ENCODE data around the gene SSBP3. TPM values are rescaled to one million over a fixed set of nuclear protein-coding genes. Genes with fewer than 3 reads are reported as not detected.

The SSBP3 gene
- total and polyA plus RNA-seq, 2 of the 13 experiments (the other 11 are each of a cell fraction or from before 2014, with no cell fraction given), result 8.5 to 17.6 TPM

DNA sequence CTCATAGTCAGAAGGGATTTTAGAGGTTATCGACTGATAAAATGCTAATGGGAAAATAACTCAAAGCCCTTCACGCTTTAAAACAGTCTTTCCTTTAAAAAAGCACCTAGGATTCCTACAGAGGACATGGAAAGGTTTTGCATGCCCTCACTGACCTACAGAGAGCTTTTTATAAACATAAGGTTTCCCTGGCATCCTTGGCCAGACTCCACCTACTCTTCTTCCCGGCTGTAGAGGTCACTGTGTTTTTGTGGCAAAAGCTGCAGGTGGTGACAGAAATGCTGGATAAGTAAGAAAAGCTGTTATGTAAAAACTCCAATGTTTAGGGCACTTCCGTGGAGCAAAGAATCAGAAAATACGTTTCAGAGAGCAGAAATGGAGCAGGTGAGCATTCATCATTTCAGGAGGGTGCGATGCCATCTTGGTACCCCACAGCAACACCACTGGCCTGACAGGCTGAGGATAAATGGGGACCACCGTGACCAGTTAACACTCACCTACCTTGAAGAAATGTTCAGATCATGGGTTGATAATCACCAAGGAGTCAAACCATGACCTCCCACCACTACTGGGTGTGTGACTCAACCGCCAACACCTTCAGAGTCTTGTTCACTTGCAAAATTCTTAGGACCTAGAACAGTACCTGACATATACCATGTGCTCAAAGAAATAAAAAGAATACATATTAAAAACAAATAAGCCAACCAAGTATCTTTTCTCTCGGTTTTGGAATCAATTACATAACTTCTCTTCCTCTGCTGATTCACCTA is 46.6 kb downstream of the SSBP3 start:
- H3K9me3 ChIP-seq (ENCODE audit: low read length), result no peaks in the 10 kb centered on the region
- ChIA-PET CTCF (ENCODE audit: low intra/inter-chr PET ratio, low total read pairs) (no interaction called here), POLR2A (no interaction called here)
- H3K4me1 ChIP-seq (ENCODE audit: insufficient read depth, low read length), result peaks cover 31% of the 10 kb centered on the region
- no peak overlapping the region for H3K9ac ChIP-seq (ENCODE audit: insufficient read depth, low read depth, low read length)
- H3K27me3 ChIP-seq (ENCODE audit: control insufficient read depth in 1 of 2, insufficient read depth in 2 of 2, low read length in 2 of 2), result no peaks in the 10 kb centered on the region
- H3K79me2 ChIP-seq (ENCODE audit: insufficient read depth, low read length), result peaks cover 8% of the 10 kb centered on the region
- WGBS (ENCODE audit: low lambda C conversion rate), result 89% methylated on average over 9 of the region's 9 CpGs
- H3K4me2 ChIP-seq (ENCODE audit: low read depth, low read length), result no peak overlapping the region
- no peak overlapping the region for H2AFZ ChIP-seq (ENCODE audit: low read length)
- no peak overlapping the region for H3K27ac ChIP-seq (ENCODE audit: extremely low read length, insufficient read depth, low read length)
- no peak overlapping the region for H3K4me3 ChIP-seq (replicated peaks in 1 of 3; ENCODE audit: insufficient read depth in 1 of 3, low read depth in 2 of 3, low read length in 3 of 3)
- TF ChIP-seq ZFX (CRISPR knock-in tag; IDR thresholded peaks at IDR 0.05; ENCODE audit: low read depth) (no peak), ZNF629 (CRISPR knock-in tag; conservative IDR thresholded peaks at IDR 0.05) (no peak), EED (CRISPR knock-in tag; IDR thresholded peaks at IDR 0.05) (no peak), NRL (CRISPR knock-in tag; IDR thresholded peaks at IDR 0.05; ENCODE audit: borderline replicate concordance) (no peak)
- TF ChIP-seq, protein P1, sequence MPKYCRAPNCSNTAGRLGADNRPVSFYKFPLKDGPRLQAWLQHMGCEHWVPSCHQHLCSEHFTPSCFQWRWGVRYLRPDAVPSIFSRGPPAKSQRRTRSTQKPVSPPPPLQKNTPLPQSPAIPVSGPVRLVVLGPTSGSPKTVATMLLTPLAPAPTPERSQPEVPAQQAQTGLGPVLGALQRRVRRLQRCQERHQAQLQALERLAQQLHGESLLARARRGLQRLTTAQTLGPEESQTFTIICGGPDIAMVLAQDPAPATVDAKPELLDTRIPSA (CRISPR knock-in tag; IDR thresholded peaks at IDR 0.05; ENCODE audit: borderline replicate concordance), result no peak
- in situ Hi-C loops (cut with HindIII; ENCODE audit: extremely low pct_ligation_motif_present, low pct_unique_long_range_greater_than_20kb) (no loop called here), intact Hi-C loops (cut with micrococcal nuclease; ENCODE audit: unreplicated experiment) (no loop called here)
- peaks cover 2 to 11% of the 10 kb centered on the region in 2 experiments; a peak in 3 of 5 replicates for H3K36me3 ChIP-seq (replicated peaks in 1 of 2; ENCODE audit: control insufficient read depth in 1 of 2, insufficient read depth in 2 of 2, low read length in 2 of 2)
- H4K20me1 ChIP-seq (ENCODE audit: insufficient read depth, low read length), result no peaks in the 10 kb centered on the region
- DNase-seq (ENCODE audit: low spot score) (no peak), FAIRE-seq (no peak), ATAC-seq (no peak)
- no TSS peak for BruUV-seq (replicated peaks)

DNA sequence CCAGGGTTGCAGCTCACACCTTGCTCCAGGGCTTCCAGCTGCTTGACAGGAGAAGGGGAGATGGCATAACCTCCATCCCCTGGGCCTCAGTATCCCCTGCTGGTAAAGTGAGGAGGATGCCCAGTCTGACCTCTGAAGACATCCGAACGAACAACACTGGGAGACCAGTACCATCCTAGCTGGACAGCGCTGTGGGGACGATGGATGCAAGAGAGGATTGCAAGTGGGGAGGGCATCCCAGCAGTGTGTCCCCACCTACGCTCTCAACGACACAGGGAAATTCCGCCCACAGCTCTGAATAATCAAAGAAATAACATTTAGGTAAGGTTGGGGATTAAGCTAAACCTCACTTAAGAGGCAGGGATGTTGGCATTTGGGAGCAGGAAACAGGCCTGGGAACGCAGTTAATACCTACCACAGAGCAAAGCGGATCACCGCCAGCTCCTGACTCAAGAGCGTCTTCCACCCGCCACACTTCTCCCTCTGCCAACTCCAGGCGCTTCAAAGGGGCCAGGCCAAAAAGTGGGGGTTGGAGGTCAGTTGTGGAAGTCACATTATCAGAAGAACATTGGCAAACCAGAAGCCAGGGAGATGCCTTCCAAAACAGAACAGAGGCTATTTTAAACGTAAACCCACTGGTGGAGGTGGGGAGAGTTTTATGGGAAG is 47.6 kb downstream of the SSBP3 start:
- no TSS peak for BruUV-seq (replicated peaks)
- H3K4me1 ChIP-seq (ENCODE audit: insufficient read depth, low read length), result peaks cover 40% of the 10 kb centered on the region
- H3K79me2 ChIP-seq (ENCODE audit: insufficient read depth, low read length), result peaks cover 8% of the 10 kb centered on the region
- H2AFZ ChIP-seq (ENCODE audit: low read length), result no peak overlapping the region
- FAIRE-seq, result no peak
- H3K4me3 ChIP-seq (replicated peaks in 1 of 3; ENCODE audit: insufficient read depth in 1 of 3, low read depth in 2 of 3, low read length in 3 of 3), result no peak overlapping the region
- 97% methylated on average over 14 of the region's 14 CpGs for WGBS (ENCODE audit: low lambda C conversion rate)
- ChIA-PET POLR2A (no interaction called here), CTCF (ENCODE audit: low intra/inter-chr PET ratio, low total read pairs) (no interaction called here)
- no peak overlapping the region for H3K4me2 ChIP-seq (ENCODE audit: low read depth, low read length)
- DNase-seq (ENCODE audit: low spot score), result no peak
- H3K9me3 ChIP-seq (ENCODE audit: low read length), result no peaks in the 10 kb centered on the region
- H3K27me3 ChIP-seq (ENCODE audit: control insufficient read depth in 1 of 2, insufficient read depth in 2 of 2, low read length in 2 of 2), result no peaks in the 10 kb centered on the region
- no peak overlapping the region for H3K9ac ChIP-seq (ENCODE audit: insufficient read depth, low read depth, low read length)
- ATAC-seq, result no peak
- no peaks in the 10 kb centered on the region for H4K20me1 ChIP-seq (ENCODE audit: insufficient read depth, low read length)
- intact Hi-C loops (cut with micrococcal nuclease; ENCODE audit: unreplicated experiment), result no loop called here
- in situ Hi-C loops (cut with HindIII; ENCODE audit: extremely low pct_ligation_motif_present, low pct_unique_long_range_greater_than_20kb), result no loop called here
- H3K36me3 ChIP-seq (replicated peaks in 1 of 2; ENCODE audit: control insufficient read depth in 1 of 2, insufficient read depth in 2 of 2, low read length in 2 of 2), result peaks cover 2 to 11% of the 10 kb centered on the region in 2 experiments; a peak in 3 of 5 replicates
- H3K27ac ChIP-seq (ENCODE audit: extremely low read length, insufficient read depth, low read length), result no peak overlapping the region
- TF ChIP-seq THYN1 (CRISPR knock-in tag; IDR thresholded peaks at IDR 0.05; ENCODE audit: borderline replicate concordance, low read depth) (no peak), SMAD1 (CRISPR knock-in tag; IDR thresholded peaks at IDR 0.05; ENCODE audit: borderline replicate concordance, low read depth) (no peak), HDAC1 (CRISPR knock-in tag; IDR thresholded peaks at IDR 0.05) (no peak), SOX5 (CRISPR knock-in tag; IDR thresholded peaks at IDR 0.05; ENCODE audit: borderline replicate concordance) (no peak), DR1 (CRISPR knock-in tag; IDR thresholded peaks at IDR 0.05) (no peak), ZNF589 (CRISPR knock-in tag; conservative IDR thresholded peaks at IDR 0.05) (no peak), ZNF230 (CRISPR knock-in tag; IDR thresholded peaks at IDR 0.05) (no peak), CREBL2 (CRISPR knock-in tag; IDR thresholded peaks at IDR 0.05; ENCODE audit: borderline replicate concordance) (no peak)
